Choroid plexus epithelial cell (primary cell): ENCODE data around the gene CAMKV.
A peak's percentile ranks its signal among the peaks of the same experiment; 100 is the strongest.
"Not testable (repeated sequence)": the region's sequence is repeated elsewhere in the genome, so short reads cannot be mapped to it uniquely, and the experiment has no call there.

Experiments
- DNase-seq: peaks from one replicate; pipeline ENCODE4 v3.0.0-alpha.2; 2010; ENCODE audit warnings: low read depth
- H3K4me3 ChIP-seq: 2 replicates; pipeline ENCODE4 v1.5.1; 2011; ENCODE audit warnings: low read depth, mild to moderate bottlenecking, control low read depth, low read length, moderate library complexity
- CTCF ChIP-seq: conservative IDR thresholded peaks from 2 replicates; pipeline ENCODE4 v1.5.1; 2011; ENCODE audit warnings: low read depth, mild to moderate bottlenecking, control low read depth, inconsistent platforms, low read length, moderate library complexity

The CAMKV gene

GRCh38 chr3:49831341-49831740, 38.4 kb downstream of the CAMKV start:
- no peak for TF ChIP-seq CTCF
- H3K4me3 ChIP-seq, result no peak overlapping the region
- DNase-seq, result no peak

GRCh38 chr3:49826016-49826415, 43.7 kb downstream of the CAMKV start:
- no peak for TF ChIP-seq CTCF
- no peak overlapping the region for H3K4me3 ChIP-seq
- no peak for DNase-seq

GRCh38 chr3:49823131-49823530, 46.6 kb downstream of the CAMKV start:
- DNase-seq, H3K4me3 ChIP-seq: not testable (repeated sequence)

- no peak for TF ChIP-seq CTCF
- DNase-seq, result peak; percentile 88
- H3K4me3 ChIP-seq, result peak within 1 kb of the TSS; percentile 64
Measured at GRCh38 chr3:49813497-49814174, 56.1 kb downstream of the CAMKV start, which contains the start of gene UBA7. Gene UBA7 (minus strand): TSS chr3:49813953. CDS start chr3:49813787, 166 bp downstream.

- H3K4me3 ChIP-seq, result peak overlapping the region; percentile 64
- no peak for DNase-seq
- TF ChIP-seq CTCF, result no peak
Measured at GRCh38 chr3:49812916-49813496, 56.7 kb downstream of the CAMKV start.
